ENCODE results near the gene COLQ. TPM values are rescaled to one million over a fixed set of nuclear protein-coding genes. Genes with fewer than 3 reads are reported as not detected.
"Not testable (repeated sequence)": the region's sequence is repeated elsewhere in the genome, so short reads cannot be mapped to it uniquely, and the experiment has no call there.

The COLQ gene
- total RNA-seq, 2 donors from 2014 or later = 7.8 to 31.8 TPM

DNA sequence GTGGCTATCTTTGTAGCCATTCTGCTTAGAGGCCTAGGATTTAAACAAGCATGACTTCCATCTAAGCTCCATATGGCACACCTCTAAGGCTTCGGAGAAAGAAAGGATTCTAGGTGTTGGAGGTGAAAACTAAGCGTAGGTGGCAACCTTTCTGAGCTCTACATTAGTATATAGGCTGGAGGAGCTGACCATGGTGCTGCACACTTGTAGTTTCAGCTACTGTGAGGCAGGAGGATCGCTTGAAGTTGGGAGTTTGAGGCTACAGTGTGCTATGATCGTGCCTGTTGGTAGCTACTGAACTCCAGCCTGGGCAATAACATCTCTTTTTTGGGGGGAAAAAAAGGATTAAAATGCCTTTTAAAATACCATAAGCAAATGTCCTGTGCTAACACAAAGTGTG lies 86.8 kb downstream of the COLQ start:
- Mint-ChIP-seq H3K27ac (no peak overlapping the region), H3K27me3 (no peaks in the 10 kb centered on the region), H3K9me3 (no peaks in the 10 kb centered on the region), H3K4me1 (ENCODE audit: low read depth in 2 of 2) (peaks cover 30 to 36% of the 10 kb centered on the region in 2 donors), H3K4me3 (no peak overlapping the region), H3K36me3 (peaks cover 38% of the 10 kb centered on the region)
- DNase-seq (ENCODE audit: low spot score) (no peak), ATAC-seq (no peak)

DNA sequence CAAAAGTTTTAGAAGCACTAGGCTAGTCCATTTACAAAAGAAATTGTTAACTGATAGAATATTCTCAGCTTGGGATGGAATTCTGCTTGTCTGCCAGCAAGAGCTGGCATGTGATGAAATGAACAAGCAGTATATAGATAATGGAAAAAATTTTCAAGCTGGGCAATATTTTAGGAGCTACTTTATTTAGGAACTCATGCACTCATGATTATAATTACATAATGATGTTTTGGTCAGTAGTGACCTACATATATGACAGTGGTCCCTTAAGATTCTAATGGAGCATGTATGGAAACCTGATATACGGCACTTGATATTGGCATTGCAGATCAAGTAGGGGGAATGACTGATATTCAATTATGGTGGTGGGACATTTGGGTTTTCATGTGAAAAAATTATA lies 88.0 kb downstream of the COLQ start:
- DNase-seq (ENCODE audit: low spot score) = no peak
- H3K9me3 Mint-ChIP-seq = no peaks in the 10 kb centered on the region

DNA sequence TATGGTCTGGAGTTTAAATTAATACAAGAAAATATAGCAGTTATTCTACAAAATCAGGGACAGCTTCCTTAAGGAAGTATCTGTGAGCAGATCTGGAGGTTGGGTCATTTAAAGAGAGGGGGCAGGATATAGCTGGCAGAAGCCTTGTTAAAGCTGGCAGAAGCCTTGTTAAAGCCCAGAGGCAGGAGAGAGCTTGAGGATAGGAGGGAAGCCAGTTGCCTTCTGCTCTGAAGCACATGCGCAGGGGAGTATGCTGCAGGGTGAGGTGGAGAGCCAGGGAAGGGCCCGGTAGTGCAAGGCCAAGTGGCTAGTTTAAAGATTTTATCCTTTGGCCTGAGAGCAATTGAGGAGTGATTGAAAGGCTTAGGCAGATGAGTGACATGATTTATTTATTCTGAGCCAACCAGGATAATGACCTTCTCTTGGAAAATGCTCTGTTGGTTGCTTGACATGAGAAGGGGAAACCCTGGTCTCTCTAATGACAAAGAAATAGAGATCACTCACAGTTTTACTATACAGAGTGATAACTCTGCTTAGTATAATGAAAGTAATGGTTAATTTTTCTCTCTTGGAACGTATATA lies 90.2 kb downstream of the COLQ start:
- Mint-ChIP-seq H3K36me3 (peaks cover 39% of the 10 kb centered on the region), H3K4me3 (peak overlapping the region; percentile 3), H3K27ac (peak overlapping the region in 1 of 2 donors; percentile 22), H3K9me3 (no peaks in the 10 kb centered on the region), H3K4me1 (ENCODE audit: low read depth in 2 of 2) (peaks cover 41 to 42% of the 10 kb centered on the region in 2 donors), H3K27me3 (no peaks in the 10 kb centered on the region)
- DNase-seq (ENCODE audit: low spot score) (no peak), ATAC-seq (no peak)

More for the DNA sequence above, 88.0 kb downstream of the COLQ start:
- H3K4me1 Mint-ChIP-seq (ENCODE audit: low read depth in 2 of 2) = peaks cover 25 to 32% of the 10 kb centered on the region in 2 donors
- H3K4me3 Mint-ChIP-seq = no peak overlapping the region
- no peak for ATAC-seq
- no peaks in the 10 kb centered on the region for H3K27me3 Mint-ChIP-seq
- peaks cover 31% of the 10 kb centered on the region for H3K36me3 Mint-ChIP-seq
- H3K27ac Mint-ChIP-seq = no peak overlapping the region

DNA sequence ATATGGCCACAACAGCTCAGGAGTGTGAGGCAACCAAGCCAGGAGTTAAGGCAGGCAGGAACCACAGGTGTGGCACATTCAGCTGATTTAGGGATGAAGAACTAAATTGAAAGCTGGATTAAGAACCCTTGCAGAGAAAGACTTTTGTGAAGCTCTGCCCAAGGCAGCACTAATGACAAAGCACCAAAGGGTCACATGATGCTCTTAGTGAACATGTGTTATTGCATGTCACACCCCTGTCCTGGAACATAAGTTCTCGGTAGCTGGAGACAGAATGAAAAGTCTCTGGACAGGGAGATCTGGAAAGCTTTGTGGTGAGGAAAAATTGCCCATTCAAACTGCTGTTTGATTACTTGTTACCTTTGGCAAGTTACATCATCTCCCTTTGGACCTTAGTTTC lies 90.9 kb downstream of the COLQ start:
- Mint-ChIP-seq H3K4me1 (ENCODE audit: low read depth in 2 of 2) (peaks cover 45% of the 10 kb centered on the region in 2 donors), H3K4me3 (no peak overlapping the region), H3K27me3 (no peaks in the 10 kb centered on the region), H3K36me3 (peaks cover 40% of the 10 kb centered on the region), H3K9me3 (no peaks in the 10 kb centered on the region), H3K27ac (peak overlapping the region; percentile 22 to 99)
- ATAC-seq = no peak
- DNase-seq (ENCODE audit: low spot score) = no peak

DNA sequence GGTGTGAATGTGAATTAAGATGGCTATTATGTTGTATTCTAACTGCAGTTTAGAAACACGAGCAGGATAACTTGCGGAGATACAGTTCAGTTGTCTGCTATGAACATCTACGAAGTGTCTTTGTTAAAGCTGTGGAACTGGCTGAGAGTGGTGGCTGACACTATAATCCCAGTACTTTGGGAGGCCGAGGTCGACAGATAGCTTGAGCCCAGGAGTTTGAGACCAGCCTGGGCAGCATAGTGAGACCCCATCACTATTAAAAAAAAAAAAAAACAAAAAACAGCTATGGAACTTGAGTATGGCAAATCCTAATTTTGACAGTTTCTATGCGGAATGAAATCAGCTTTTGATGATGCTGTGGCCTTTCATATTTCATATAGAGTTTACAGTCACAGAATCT lies 92.4 kb downstream of the COLQ start:
- ATAC-seq = no peak
- Mint-ChIP-seq H3K27me3 (no peaks in the 10 kb centered on the region), H3K27ac (peak overlapping the region; percentile 98 to 99), H3K9me3 (no peaks in the 10 kb centered on the region), H3K4me1 (ENCODE audit: low read depth in 2 of 2) (peaks cover 48 to 52% of the 10 kb centered on the region in 2 donors), H3K4me3 (peak overlapping the region; percentile 93), H3K36me3 (peaks cover 46% of the 10 kb centered on the region)
- no peak for DNase-seq (ENCODE audit: low spot score)

DNA sequence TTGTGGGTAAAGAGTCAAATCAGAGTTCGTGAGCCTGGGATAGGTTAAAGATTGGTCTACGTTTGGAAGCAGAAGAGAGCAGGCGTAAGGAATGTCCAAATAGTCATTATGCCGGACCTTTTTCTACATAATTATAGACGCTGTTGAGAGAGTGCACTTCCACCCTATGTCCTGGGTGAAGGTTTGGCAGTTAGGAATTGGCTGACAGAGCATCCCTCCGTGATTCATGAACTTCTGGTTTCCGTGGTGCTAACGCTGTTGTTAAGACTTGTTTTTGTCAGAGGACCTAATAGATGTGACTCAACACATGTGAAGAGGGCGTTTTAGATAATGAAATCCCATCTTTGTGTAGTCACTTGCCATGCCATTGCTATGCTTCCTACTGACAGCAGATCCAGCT lies 93.0 kb downstream of the COLQ start:
- H3K9me3 Mint-ChIP-seq = no peaks in the 10 kb centered on the region
- DNase-seq (ENCODE audit: low spot score) = no peak
- H3K27ac Mint-ChIP-seq = peak overlapping the region; percentile 98 to 99
- peak overlapping the region; percentile 93 for H3K4me3 Mint-ChIP-seq
- no peaks in the 10 kb centered on the region for H3K27me3 Mint-ChIP-seq
- peaks cover 45 to 52% of the 10 kb centered on the region in 2 donors for H3K4me1 Mint-ChIP-seq (ENCODE audit: low read depth in 2 of 2)
- peaks cover 42% of the 10 kb centered on the region for H3K36me3 Mint-ChIP-seq
- peak; percentile 65 to 66 for ATAC-seq

DNA sequence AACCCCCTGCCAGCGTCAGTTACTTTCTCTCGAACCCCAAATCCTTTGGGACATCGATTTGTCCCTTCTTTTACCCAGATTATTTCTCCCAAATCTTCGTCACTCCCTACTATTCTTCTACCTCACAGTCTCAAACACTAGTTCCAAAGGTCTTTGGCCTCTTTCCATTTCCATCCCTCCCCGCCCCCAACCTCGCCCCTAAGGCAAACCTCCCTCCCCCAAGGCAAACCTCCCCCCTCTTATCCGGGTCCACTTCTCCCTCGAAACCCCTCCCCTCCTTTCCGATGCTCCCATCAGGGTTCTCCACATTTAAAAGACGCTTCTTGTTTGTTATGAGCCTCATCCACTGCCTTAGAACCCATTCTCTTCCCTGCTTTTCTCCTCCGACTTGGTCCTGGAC lies 93.5 kb downstream of the COLQ start:
- peak overlapping the region; percentile 98 to 99 for H3K27ac Mint-ChIP-seq
- ATAC-seq (no peak), DNase-seq (ENCODE audit: low spot score) (no peak)
- H3K4me1 Mint-ChIP-seq (ENCODE audit: low read depth in 2 of 2) = peaks cover 42 to 52% of the 10 kb centered on the region in 2 donors
- no peaks in the 10 kb centered on the region for H3K9me3 Mint-ChIP-seq
- H3K27me3 Mint-ChIP-seq = no peaks in the 10 kb centered on the region
- peak overlapping the region; percentile 93 for H3K4me3 Mint-ChIP-seq
- H3K36me3 Mint-ChIP-seq = peaks cover 37% of the 10 kb centered on the region

DNA sequence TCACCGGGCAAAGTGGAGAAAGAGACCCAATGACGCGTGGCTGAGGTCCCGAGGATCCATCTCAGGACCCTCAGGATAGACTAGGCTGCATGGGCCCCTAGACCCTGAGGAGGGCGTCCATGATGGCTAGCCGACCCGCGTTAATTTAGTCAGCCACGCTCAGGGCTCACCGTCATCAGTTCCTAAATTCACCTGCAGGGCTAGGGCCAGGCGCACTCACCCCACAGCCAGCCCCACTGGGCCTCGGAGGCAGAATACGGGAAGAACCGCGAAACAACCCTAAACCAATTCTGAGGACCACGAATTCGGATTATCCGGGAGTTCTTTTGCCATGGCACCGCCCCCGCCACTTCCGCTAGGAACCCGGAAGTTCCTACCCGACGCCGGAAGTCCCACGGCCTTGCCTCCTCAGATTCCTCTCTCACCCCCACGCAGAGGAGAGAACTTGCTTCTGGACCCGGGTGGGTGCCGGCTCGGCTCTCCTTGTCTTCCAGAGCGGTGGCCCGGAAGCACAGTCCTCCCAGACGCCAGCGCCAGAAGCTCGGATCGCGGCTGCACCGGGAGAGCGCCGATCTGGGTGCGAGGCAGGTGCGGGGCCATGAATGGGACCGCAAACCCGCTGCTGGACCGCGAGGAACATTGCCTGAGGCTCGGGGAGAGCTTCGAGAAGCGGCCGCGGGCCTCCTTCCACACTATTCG lies 94.2 kb downstream of the COLQ start, which contains the start of the genes EAF1 and METTL6:
EAF1 (plus strand) TSS at position 417 of the 699 bp plus-strand sequence; CDS start at position 599, 182 bp downstream.
METTL6 (minus strand) TSS at position 363 of the 699 bp plus-strand sequence. CDS start 1,033 bp downstream, outside the sequence.
- Mint-ChIP-seq H3K4me3 (peak within 1 kb of the TSS; percentile 93), H3K27ac (peak within 1 kb of the TSS; percentile 98 to 99), H3K27me3 (no peaks in the 10 kb centered on the region), H3K9me3 (no peaks in the 10 kb centered on the region), H3K4me1 (ENCODE audit: low read depth in 2 of 2) (peaks cover 42 to 52% of the 10 kb centered on the region in 2 donors), H3K36me3 (peaks cover 37% of the 10 kb centered on the region)
- DNase-seq (ENCODE audit: low spot score) (peak; percentile 91), ATAC-seq (peak; percentile 92 to 93)

DNA sequence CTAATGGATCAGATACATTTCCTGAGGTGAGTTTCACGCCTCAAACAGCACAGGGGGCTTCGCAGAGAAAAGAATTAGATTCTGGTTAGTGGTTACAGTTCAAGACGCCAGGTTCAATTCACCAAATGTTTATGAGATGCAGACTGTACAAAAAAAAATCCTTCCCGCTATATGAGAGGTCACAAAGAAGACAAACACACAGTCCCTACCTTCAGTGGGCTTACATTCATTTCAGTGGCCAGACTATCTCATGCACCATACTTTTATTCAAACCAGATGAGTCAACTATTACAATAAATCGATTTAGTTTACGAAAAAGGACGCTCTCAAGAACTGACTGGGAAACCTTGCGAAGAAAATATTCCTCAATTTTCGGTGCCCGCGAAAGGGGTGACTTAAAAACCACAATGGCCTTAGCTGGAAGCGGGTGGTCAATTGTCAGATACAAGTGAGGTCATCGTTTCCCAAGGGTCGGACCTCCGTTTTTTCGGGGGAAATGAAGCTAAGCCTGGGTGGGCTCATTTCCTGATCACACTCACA lies 94.9 kb downstream of the COLQ start:
- Mint-ChIP-seq H3K27ac (peak overlapping the region; percentile 98 to 99), H3K4me3 (peak overlapping the region; percentile 93), H3K4me1 (ENCODE audit: low read depth in 2 of 2) (peaks cover 39 to 46% of the 10 kb centered on the region in 2 donors), H3K9me3 (no peaks in the 10 kb centered on the region), H3K27me3 (no peaks in the 10 kb centered on the region), H3K36me3 (peaks cover 37% of the 10 kb centered on the region)
- no peak for DNase-seq (ENCODE audit: low spot score)
- ATAC-seq = no peak

DNA sequence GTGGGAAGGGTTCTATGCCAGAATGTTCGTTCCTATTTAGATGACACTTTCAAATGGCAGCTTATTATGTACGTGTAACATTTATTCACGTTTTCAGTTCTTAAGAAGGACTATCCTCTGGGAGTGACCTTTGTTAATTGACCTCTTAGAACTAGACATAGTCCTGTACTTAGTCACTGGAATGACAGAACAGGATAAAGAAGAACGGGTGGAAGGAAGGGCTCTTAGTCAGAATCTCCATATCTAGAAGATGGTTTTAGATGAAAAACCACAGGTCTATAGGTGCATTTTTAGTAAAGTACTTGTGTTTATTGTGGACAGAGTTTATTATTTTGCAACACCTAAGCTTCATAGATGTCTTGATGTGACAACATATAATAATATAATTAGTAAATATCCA lies 100.6 kb downstream of the COLQ start:
- DNase-seq (ENCODE audit: low spot score) (no peak), ATAC-seq (no peak)
- Mint-ChIP-seq H3K9me3 (no peaks in the 10 kb centered on the region), H3K36me3 (peaks cover 17% of the 10 kb centered on the region), H3K27ac (peak overlapping the region in 1 of 2 donors; percentile 23), H3K4me3 (no peak overlapping the region), H3K27me3 (no peaks in the 10 kb centered on the region), H3K4me1 (ENCODE audit: low read depth in 2 of 2) (peaks cover 10 to 13% of the 10 kb centered on the region in 2 donors)

DNA sequence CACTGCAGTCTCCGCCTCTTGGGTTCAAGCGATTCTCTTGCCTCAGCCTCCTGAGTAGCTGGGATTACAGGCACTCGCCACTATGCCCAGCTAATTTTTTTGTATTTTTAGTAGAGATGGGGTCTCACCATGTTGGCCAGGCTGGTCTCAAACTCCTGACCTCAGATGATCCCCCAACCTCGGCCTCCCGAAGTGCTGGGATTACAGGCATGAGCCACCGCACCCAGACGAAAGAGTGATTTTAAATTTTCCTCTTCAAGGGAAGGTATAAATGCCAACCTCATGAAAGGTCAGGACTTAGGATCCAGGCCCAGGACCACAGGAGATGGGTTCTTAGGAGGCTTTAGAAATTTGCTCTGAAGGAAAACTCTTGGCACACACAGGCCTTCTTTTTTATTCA lies 110.5 kb downstream of the COLQ start:
- not testable (repeated sequence) for H3K27me3 Mint-ChIP-seq; H3K27ac Mint-ChIP-seq; DNase-seq (ENCODE audit: low spot score); H3K4me1 Mint-ChIP-seq (ENCODE audit: low read depth in 2 of 2); H3K4me3 Mint-ChIP-seq; H3K9me3 Mint-ChIP-seq; ATAC-seq
- peaks cover 19% of the 10 kb centered on the region for H3K36me3 Mint-ChIP-seq

DNA sequence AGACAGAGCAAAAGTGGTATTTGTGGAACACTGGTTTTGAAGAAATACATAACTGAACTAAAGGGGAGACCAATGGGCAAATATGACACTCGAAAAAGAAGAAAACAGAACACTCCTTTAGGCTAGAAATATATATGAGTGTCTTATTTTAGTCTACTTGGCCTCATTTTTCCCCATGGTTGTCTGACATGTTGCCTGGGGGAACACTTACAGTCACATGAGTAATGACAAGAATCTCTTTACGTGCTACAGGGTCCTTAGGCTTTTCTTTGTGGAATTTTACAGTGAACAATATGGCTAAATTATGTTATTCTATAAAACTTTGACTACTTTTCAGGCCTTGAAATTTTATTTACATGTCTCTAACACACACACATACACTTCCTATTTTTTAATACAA lies 111.7 kb downstream of the COLQ start:
- peak overlapping the region in 1 of 2 donors; percentile 48 for H3K27ac Mint-ChIP-seq
- H3K4me3 Mint-ChIP-seq = no peak overlapping the region
- no peak for ATAC-seq

DNA sequence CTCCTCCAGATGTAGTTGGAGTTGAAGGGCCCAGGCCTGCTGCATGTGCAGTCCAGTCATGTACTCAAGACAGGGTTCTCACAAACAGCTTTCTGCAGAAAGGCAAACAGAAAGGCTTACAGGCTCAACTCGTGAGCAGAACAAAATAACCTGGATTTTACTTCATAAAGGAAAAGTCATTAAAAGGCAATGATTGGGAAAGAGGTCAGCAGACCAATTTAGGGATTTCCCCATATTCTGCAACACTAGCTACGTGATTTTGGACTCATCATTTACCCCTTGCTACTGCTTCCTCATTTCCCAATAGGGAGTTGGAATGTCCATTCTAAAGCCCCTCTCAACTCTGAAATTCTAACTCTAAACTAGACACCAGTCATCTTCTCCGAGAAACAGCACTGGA lies 112.3 kb downstream of the COLQ start:
- Mint-ChIP-seq H3K27me3 (no peaks in the 10 kb centered on the region), H3K4me1 (ENCODE audit: low read depth in 2 of 2) (peaks cover 0 to 8% of the 10 kb centered on the region in 2 donors), H3K4me3 (no peak overlapping the region), H3K36me3 (peaks cover 5% of the 10 kb centered on the region), H3K27ac (peak overlapping the region in 1 of 2 donors; percentile 48), H3K9me3 (no peaks in the 10 kb centered on the region)
- no peak for ATAC-seq
- DNase-seq (ENCODE audit: low spot score) = no peak

More for the DNA sequence above, 111.7 kb downstream of the COLQ start:
- no peak for DNase-seq (ENCODE audit: low spot score)
- peaks cover 0 to 8% of the 10 kb centered on the region in 2 donors for H3K4me1 Mint-ChIP-seq (ENCODE audit: low read depth in 2 of 2)
- peaks cover 8% of the 10 kb centered on the region for H3K36me3 Mint-ChIP-seq
- H3K9me3 Mint-ChIP-seq = no peaks in the 10 kb centered on the region
- H3K27me3 Mint-ChIP-seq = no peaks in the 10 kb centered on the region
